NOMO-1 treated with DMSO at 0.1 percent for 48 hours (cell line): Measurements from ENCODE around the gene PPP1R9A.

Experiments
- DNase-seq: peaks from one replicate; lab custom pipeline; 2025; ENCODE audit not compliant: unreplicated experiment; lab: John Stamatoyannopoulos, UW

Gene PPP1R9A

GRCh38 chr7:95191795-95192194 lies 284.4 kb downstream of the PPP1R9A start:
- no peak for DNase-seq

GRCh38 chr7:95198863-95199262 lies 291.5 kb downstream of the PPP1R9A start:
- DNase-seq, result no peak

- peak; percentile 39 for DNase-seq
These were observed 292.6 kb downstream of the PPP1R9A start for GRCh38 chr7:95199779-95200558.

GRCh38 chr7:95200741-95201140 lies 293.3 kb downstream of the PPP1R9A start:
- DNase-seq, result no peak

- no peak for DNase-seq
These were observed 294.3 kb downstream of the PPP1R9A start for GRCh38 chr7:95201727-95202126.

DNA sequence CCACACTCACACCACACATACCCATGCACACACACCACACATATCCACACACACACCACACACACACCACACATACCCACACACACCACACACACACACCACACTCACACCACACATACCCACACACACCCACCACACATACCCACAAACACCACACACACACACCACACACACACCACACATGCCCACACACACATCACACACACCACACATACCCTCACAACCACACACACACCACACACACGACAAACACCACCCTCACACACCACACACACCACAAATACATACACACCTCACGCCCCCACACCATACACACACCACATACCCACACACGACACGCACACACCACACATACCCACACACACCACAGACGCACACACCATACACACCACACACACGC lies 297.2 kb downstream of the PPP1R9A start:
- no peak for DNase-seq

DNA sequence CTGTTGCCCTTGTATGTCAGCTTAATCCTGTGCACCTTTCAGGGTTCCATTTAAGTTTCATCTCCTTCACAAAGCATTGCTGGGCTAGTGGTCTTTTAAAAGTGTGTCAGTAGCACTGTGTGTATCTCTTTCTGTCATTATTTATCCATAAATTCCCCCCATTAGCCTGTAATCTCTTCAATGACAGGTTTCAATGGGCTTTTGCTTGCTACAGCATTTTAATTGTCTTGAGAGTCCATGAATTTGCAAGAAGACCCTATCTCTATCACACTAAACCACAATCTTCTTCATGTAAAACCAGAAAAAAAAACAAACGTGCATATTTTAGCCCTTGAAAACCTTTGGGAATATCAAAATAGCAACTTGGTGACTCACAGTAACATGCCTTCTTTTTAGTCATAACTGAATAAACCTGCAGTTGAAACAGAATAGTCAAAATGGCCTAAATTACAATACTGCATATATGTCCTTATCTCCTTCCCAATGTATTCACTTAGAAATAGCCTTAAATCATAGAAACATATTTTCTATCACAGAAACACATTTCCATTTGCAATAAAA lies 298.4 kb downstream of the PPP1R9A start:
- no peak for DNase-seq

DNA sequence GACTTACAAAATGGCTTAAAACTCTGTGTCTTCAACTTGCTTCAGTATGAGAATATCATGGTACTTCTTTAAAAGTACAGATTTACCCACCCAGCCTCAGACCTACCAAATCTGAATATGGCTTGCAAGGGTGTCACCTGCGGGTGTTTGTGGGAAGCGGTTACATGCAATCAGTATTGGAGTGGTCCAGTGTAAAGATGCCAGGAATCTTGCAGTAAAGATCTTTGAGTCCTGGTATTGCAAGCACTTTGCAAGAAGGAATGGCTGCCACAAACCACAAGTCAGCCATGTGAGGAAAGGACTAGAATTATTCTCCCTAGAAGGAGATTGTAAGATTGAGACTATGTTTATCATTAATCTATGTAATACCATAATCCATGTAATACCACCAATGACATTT lies 301.9 kb downstream of the PPP1R9A start:
- no peak for DNase-seq

DNA sequence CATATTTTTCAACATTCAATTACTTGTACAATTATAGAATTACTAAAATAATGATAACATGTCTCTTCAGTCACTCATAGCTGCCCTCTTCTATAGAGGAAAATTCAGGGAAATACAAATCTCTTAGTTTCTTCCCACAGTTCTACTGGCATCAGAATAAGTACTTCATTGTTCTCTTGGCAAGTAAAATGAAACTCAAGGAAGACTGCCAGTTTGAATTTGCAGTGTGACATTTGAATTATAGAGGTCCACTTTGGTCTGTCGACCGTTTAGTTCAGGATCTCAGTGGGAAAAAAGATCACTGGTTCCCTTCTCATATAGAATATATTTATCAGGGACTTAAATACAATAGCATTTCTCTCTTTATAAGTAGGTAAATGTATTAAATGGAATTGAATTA lies 302.4 kb downstream of the PPP1R9A start:
- DNase-seq, result no peak

GRCh38 chr7:95213148-95213547 lies 305.8 kb downstream of the PPP1R9A start:
- no peak for DNase-seq

DNA sequence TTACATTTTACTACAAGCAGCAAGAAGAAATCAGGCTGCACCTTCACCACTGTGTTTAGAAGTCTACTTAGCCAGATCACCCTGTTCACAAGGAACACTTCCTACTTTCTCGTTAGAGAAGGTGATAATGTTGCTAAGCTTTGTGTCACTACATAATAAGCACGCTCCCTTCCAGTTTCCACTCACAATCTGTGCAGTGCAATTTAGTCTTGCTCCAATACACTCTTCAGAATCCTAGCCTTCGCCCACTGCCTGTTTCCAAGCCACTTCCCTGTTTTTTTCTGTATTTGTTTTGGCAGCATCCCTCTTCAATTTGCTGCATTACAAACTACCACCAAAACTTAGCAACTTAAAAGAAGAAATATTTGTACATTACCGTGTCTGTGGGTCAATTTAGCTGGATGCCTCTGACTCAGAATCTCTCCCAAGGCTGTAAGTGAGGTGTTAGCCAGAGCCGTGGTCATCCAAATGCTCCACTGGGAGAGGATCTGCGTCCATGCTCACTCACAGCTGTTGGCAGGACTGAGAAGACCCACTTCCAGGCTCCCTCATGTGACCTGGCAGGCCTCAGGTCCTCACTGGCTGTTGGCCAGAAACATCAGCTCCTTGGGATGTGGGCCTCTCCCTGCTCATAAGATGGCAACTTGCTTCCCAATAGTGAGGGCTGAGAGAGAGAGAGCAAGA lies 306.6 kb downstream of the PPP1R9A start:
- DNase-seq, result no peak

DNA sequence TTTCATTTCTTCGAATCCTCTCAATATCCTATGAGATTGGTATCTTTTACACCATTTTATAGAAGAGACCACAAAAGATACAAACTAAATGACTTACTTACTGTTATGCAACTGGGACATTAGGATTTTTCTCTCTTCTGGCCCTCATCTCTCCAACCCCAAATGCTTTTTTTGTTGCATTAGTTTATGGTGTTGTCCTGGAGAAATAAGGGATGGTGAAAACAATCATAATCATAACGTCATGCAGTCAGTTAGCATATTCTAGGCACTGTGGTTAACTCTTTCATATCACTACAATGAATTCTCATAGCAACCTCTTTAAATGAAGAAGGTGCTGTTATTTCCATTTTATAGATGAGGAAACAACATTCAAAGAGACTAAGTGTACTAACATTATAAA lies 312.3 kb downstream of the PPP1R9A start:
- DNase-seq, result no peak

GRCh38 chr7:95220328-95220727 lies 312.9 kb downstream of the PPP1R9A start:
- DNase-seq, result no peak

DNA sequence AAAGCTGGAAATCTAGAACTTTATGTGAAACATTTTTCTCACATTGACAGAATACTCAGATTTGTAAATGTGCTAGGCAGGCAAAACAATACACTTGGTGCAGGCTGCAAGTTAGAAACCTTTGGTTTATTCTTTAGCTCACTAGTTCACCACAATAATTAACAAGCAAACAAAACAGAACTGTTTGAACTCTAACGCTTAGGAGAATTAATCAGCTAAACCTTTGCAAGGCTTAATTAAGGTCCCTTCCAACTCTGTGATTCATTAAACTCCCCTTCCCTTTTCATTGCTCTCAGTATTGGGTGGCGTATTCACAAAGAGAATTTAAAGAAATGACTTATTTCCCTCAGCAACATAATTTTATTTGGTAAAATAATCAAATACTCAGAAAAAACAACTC lies 317.9 kb downstream of the PPP1R9A start:
- DNase-seq, result no peak

- DNase-seq, result no peak
These were observed 321.9 kb downstream of the PPP1R9A start for GRCh38 chr7:95229301-95229700.

- DNase-seq, result no peak
These were observed 331.0 kb downstream of the PPP1R9A start for GRCh38 chr7:95238252-95238943.

- no peak for DNase-seq
These were observed 333.5 kb downstream of the PPP1R9A start for GRCh38 chr7:95240921-95241320.

DNA sequence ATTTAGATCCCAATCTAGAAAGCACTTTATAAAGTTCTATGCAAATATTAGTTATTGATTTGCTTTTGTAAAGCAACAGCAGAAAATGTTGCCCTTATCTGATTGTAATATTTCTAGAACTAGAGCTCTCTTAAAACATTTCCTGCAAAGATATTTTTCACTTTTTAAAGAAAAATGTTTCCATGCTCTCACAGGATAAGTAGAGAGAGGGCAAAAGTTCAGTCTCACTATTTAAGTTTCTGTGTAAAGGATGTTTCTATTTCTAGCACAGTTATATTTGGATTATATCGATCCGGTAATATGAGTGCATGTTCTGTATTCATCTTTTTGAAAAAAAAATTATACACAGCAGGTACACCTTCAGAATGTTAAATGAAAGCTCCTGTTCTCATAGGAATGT lies 334.9 kb downstream of the PPP1R9A start:
- DNase-seq, result no peak

DNA sequence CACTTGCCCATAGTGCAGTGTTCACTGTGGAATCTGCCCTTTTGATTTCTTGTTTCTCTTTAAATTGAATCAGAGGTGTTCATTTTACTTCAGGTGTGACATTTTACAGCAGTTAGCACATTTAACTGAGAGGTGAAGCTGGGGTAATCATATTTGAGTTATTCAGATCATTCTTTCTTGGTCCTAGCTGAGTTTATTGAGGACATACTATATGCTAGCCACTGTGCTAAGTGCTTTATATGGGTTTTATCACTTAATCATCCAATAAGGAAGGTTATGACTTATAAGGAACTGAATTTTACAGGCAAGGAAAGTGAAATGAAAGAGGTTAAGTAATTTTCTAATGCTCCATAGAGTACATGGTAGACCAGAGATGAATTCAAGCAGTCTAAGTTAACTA lies 337.2 kb downstream of the PPP1R9A start:
- no peak for DNase-seq

DNA sequence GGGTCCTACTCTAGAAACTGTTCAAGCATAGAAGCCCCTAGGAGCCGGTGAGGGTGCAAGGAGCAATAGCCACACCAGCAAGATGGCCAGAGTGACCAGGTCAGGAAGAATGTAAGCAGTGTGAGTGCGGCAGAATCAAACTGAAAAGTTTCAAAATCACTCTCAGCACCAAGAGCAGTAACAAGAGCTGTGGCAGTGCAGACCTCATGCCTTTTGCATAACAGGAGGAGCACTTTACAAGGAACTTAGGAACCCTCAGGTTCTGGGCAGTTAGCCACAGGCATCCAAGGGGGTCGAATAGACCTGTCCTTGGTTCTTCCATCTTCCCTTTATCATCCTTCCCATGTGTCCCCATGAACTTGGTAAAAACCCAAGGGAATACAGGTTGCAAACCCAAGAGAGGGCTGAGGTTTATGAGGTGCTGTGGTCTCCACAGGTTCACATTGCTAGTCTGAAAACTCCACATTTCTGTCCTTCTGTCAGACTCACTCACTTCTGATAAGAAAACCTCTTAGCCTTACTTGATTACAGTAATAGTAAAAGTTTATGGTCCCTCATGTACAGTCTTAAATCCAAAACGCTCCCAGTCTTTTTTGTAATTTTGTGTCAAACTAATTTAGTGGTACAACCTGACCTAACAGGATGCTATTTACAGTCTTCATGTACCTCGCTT lies 338.6 kb downstream of the PPP1R9A start:
- DNase-seq, result no peak

- peak; percentile 73 for DNase-seq
These were observed 339.5 kb downstream of the PPP1R9A start for GRCh38 chr7:95246831-95247370.
